Small intestine (tissue), 7 donors: ENCODE measurements around the gene SLC25A28. TPM values are rescaled to one million over a fixed set of nuclear protein-coding genes. Genes with fewer than 3 reads are reported as not detected.
A peak's percentile ranks its signal among the peaks of the same experiment; 100 is the strongest.
"Not testable (repeated sequence)": the region's sequence is repeated elsewhere in the genome, so short reads cannot be mapped to it uniquely, and the experiment has no call there.

Experiments used
- DNase-seq, 2 donors: peaks; one replicate each; pipeline versions ENCODE4 v3.0.0 to v3.0.0-alpha.2; 2013
- FAIRE-seq: peaks from 2 replicates; lab custom pipeline; 2012; peaks lifted over from hg19 to GRCh38; lab: Jason Lieb, UNC
- H3K27ac ChIP-seq, 3 donors: one replicate each; pipeline ENCODE4 v1.5.1; 2013; ENCODE audit warnings: low read length in 2 of 3, mild to moderate bottlenecking in 2 of 3, control low read depth in 1 of 3, inconsistent platforms in 1 of 3, low read depth in 1 of 3, moderate library complexity in 1 of 3
- H3K27me3 ChIP-seq, 3 donors: one replicate each; pipeline ENCODE4 v1.6.1; 2013; ENCODE audit warnings: low read length in 3 of 3, inconsistent platforms in 1 of 3; ENCODE audit not compliant: control insufficient read depth in 3 of 3, insufficient read depth in 3 of 3
- H3K36me3 ChIP-seq, 3 donors: one replicate each; pipeline ENCODE4 v1.6.1; 2013; ENCODE audit warnings: low read length in 3 of 3, inconsistent platforms in 1 of 3, low read depth in 1 of 3, mild to moderate bottlenecking in 1 of 3, moderate library complexity in 1 of 3; ENCODE audit not compliant: control insufficient read depth in 3 of 3, insufficient read depth in 2 of 3
- H3K4me1 ChIP-seq, 3 donors: one replicate each; pipeline ENCODE4 v1.6.1; 2013; ENCODE audit warnings: low read length in 2 of 3, inconsistent platforms in 1 of 3, low read depth in 1 of 3, mild to moderate bottlenecking in 1 of 3, moderate library complexity in 1 of 3; ENCODE audit not compliant: control insufficient read depth in 3 of 3, insufficient read depth in 2 of 3
- H3K4me3 ChIP-seq, 3 donors: one replicate each; pipeline ENCODE4 v1.5.1; 2013; ENCODE audit warnings: low read length in 3 of 3, control low read depth in 1 of 3, inconsistent platforms in 1 of 3, low read depth in 1 of 3, mild to moderate bottlenecking in 1 of 3, moderate library complexity in 1 of 3
- H3K9me3 ChIP-seq, 2 donors: one replicate each; pipeline ENCODE4 v1.6.1; 2013; ENCODE audit warnings: low read depth in 1 of 2, low read length in 1 of 2; ENCODE audit not compliant: control insufficient read depth in 2 of 2, insufficient read depth in 1 of 2
- WGBS, 3 donors: extraction: QIAGEN DNeasy Blood & Tissue Kit; methylation state at CpG; one replicate each; pipeline ENCODE4 v1.1.7; 2013; 5-methylcytosine and 5-hydroxymethylcytosine counted together
- polyA plus RNA-seq, 4 donors: library from polyadenylated mRNA; stranded (reverse) in 3 of 4; unstranded in 1 of 4; fragments of 200-250 nt in 3 of 4; fragments of 120-200 nt in 1 of 4; gene quantifications; one replicate each; pipeline versions ENCODE4 v1.2.1 to v1.2.3, GENCODE V29; 2013
- donor health status: healthy with polysubstance abuse.
- donor health status: control.
- donor health status: control.
- donor health status: Bipolar disorder and iron deficiency.
- donor health status: healthy.

The SLC25A28 gene
- polyA plus RNA-seq, 4 donors, result 31.1 to 46.1 (median 39.1) TPM

DNA sequence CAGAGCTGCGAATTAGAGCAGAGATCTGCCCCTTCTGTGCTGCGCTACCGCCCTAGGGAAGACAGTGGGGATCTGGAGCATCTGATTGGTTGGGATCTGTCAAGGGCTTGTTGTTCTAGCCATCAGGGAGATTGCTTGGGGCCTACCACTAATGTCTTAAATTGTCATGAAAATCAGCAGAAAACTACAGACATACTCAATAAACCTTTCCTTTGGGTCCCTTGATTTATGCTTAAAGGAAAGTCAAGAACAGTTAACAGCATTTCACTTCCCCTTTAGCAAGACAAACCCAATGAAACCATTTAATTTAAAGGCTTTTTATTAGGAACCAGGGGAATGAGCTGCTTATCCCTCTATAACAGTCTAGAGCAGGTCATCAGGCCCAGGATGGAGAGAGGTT, 10.0 kb downstream of the SLC25A28 start:
- no peak for FAIRE-seq

DNA sequence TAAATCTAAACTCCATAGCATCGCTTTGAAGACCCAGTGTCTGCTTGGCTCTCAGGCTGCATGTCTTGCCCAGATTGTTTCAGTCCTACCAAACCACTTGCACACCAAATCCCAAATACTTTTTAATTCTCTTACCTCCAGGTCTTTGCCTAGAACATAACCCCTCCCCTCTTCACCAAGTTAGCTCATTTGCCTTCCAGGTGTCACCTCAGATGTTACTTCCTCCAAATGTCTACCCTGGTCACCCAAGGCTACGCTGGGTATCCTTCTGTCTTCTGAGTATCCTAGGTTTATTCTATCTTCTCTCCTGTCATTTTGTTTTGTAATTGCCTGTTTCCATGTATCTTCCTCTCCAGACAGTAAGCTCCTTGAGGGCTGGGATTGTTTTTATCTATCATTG, 11.1 kb downstream of the SLC25A28 start:
- 96 to 100% (median 96%) methylated on average over 2 of the region's 2 CpGs for WGBS, 3 donors
- no peak overlapping the region for H3K4me3 ChIP-seq
- no peak overlapping the region for H3K27ac ChIP-seq
- FAIRE-seq, result no peak
- peaks cover 0 to 32% (median 2%) of the 10 kb centered on the region in 3 donors for H3K36me3 ChIP-seq
- no peaks in the 10 kb centered on the region for H3K9me3 ChIP-seq
- DNase-seq, result no peak
- H3K27me3 ChIP-seq, result no peaks in the 10 kb centered on the region
- H3K4me1 ChIP-seq, result no peaks in the 10 kb centered on the region

More for the DNA sequence above, 10.0 kb downstream of the SLC25A28 start:
- Histone ChIP-seq H3K27ac (no peak overlapping the region), H3K36me3 (peaks cover 0 to 32% (median 2%) of the 10 kb centered on the region in 3 donors), H3K9me3 (no peaks in the 10 kb centered on the region), H3K4me1 (no peaks in the 10 kb centered on the region), H3K4me3 (no peak overlapping the region), H3K27me3 (no peaks in the 10 kb centered on the region)
- WGBS, 3 donors, result 88 to 97% (median 90%) methylated on average over 3 of the region's 3 CpGs
- DNase-seq, result no peak

DNA sequence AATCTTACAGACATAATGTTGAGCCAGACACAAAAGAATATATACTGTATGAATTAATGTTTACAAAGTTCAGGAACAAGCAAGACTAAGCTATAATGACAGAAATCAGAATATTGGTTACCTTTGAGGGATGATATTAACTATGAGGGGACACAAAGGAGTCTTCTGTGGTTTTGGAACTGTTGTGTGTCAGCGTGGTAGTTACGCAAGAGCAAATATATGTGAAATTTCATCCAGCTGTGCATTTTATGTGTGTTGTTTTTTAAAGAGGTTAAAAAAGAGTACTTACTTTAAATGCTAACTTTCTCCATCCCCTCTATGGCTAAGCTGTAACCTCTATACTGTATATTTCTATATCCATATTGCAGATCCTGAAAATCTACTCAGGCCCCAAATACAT, 14.9 kb downstream of the SLC25A28 start:
- peaks cover 0 to 2% of the 10 kb centered on the region in 2 donors for H3K9me3 ChIP-seq
- no peak for DNase-seq
- WGBS, 3 donors, result 72 to 87% (median 83%) methylated on average over 2 of the region's 2 CpGs
- peaks cover 0 to 5% (median 0%) of the 10 kb centered on the region in 3 donors for H3K36me3 ChIP-seq
- H3K4me1 ChIP-seq, result no peaks in the 10 kb centered on the region
- no peak for FAIRE-seq
- no peaks in the 10 kb centered on the region for H3K27me3 ChIP-seq
- no peak overlapping the region for H3K4me3 ChIP-seq
- H3K27ac ChIP-seq, result no peak overlapping the region

DNA sequence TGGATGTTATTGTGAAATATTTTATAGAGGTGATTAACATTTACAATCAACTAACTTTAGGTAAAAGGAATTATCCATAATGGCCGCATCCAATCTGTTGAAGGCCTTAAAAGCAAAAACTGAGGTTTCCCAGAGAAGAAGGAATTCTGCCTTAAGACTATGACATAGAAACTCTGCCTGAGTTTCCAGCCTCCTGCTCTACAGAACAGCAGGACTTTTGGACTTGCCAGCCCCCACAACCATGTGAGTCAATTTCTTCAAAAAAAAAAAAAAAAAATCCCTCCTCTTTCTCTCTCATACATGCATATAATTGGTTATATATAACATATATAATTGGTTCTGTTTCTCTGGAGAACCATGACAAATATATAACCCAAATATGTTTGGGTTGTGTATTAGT, 15.4 kb downstream of the SLC25A28 start:
- peaks cover 0 to 2% (median 0%) of the 10 kb centered on the region in 3 donors for H3K36me3 ChIP-seq
- no peak overlapping the region for H3K27ac ChIP-seq
- no peak for DNase-seq
- no peaks in the 10 kb centered on the region for H3K27me3 ChIP-seq
- FAIRE-seq, result no peak
- peaks cover 0 to 2% of the 10 kb centered on the region in 2 donors for H3K9me3 ChIP-seq
- H3K4me1 ChIP-seq, result no peaks in the 10 kb centered on the region
- no peak overlapping the region for H3K4me3 ChIP-seq
- WGBS, 3 donors, result 62 to 96% (median 95%) methylated on average over 1 of the region's 1 CpG

DNA sequence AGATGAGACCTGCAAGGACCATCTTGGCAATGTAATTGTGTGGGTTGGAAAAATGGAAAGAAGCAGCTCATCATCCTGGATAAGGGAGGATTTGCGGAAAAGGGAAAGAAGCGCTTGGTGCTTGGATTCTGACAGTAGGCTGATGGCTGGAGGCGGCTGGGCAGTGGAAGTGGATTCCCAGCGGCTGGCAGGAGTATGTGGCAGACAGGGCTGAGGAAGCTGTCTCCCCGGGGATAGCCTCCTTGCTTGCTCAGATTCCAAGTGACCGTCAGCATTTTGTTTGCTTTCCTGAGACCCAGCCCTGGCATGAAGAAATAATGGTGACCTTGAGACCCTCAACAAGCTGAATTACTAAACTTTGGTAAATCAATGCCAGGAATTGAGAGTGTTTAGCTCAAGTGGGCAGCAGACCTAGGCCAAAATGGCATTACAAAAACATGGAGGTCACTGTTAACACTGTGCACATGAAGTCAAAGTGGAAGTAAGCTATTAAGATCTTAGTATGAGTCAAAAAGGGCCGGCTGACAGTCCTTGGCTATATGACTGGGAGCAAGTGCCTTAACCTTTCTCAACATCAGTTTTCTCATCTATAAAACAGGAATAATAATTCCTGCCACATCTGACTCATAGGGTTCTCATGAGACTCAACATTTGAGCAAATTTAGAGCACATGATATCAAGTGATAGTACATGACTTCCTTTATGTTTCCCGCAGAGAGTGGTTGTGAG, 21.3 kb downstream of the SLC25A28 start:
- FAIRE-seq (no peak), DNase-seq (no peak)
- Histone ChIP-seq H3K27me3 (no peaks in the 10 kb centered on the region), H3K36me3 (no peaks in the 10 kb centered on the region), H3K9me3 (peaks cover 0 to 2% of the 10 kb centered on the region in 2 donors), H3K4me3 (no peak overlapping the region), H3K27ac (no peak overlapping the region), H3K4me1 (peaks cover 0 to 4% (median 2%) of the 10 kb centered on the region in 3 donors)
- WGBS, 3 donors, result 72 to 77% (median 74%) methylated on average over 8 of the region's 8 CpGs

DNA sequence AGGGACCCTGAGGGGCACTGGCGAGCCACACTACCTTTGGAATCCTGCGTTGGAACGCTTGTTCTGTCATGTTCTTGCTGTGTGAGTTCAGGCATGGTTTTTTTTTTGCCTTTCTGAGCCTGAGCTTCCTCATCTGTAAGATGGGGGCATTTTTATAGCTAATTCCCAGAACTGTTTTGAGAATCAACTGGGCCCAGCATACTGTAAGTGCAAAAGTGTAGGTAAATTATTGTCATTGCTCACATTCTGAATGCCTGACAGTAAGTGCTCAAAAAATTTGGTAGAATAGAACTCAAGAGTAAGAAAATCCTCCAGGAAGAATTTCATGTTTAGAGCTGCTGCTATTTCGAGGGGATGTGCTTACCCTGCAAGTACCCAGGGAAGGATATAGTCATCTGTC, 22.2 kb downstream of the SLC25A28 start:
- Histone ChIP-seq H3K4me3 (no peak overlapping the region), H3K27me3 (no peaks in the 10 kb centered on the region), H3K27ac (no peak overlapping the region), H3K4me1 (peaks cover 2 to 6% (median 4%) of the 10 kb centered on the region in 3 donors), H3K9me3 (no peaks in the 10 kb centered on the region), H3K36me3 (no peaks in the 10 kb centered on the region)
- 86 to 90% (median 89%) methylated on average over 4 of the region's 4 CpGs for WGBS, 3 donors
- no peak for FAIRE-seq
- no peak for DNase-seq

DNA sequence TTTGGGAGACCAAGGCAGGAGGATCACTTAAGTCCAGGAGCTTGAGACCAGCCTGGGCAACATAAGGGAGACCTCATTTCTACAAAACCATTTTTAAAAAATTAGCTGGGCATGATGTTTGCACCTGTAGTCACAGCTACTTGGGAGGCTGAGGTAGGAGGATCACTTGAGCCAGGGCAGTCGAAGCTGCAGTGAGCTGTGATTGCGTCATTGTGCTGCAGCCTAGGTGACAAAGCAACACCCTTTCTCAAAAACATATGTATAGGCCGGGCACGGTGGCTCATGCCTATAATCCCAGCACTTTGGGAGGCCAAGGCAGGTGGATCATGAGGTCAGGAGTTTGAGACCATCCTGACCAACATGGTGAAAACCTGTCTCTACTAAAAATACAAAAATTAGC, 23.5 kb downstream of the SLC25A28 start:
- not testable (repeated sequence) for H3K36me3 ChIP-seq, H3K9me3 ChIP-seq, DNase-seq, H3K4me1 ChIP-seq, H3K4me3 ChIP-seq, H3K27me3 ChIP-seq, FAIRE-seq, H3K27ac ChIP-seq
- 81 to 91% (median 87%) methylated on average over 4 of the region's 4 CpGs for WGBS, 3 donors

DNA sequence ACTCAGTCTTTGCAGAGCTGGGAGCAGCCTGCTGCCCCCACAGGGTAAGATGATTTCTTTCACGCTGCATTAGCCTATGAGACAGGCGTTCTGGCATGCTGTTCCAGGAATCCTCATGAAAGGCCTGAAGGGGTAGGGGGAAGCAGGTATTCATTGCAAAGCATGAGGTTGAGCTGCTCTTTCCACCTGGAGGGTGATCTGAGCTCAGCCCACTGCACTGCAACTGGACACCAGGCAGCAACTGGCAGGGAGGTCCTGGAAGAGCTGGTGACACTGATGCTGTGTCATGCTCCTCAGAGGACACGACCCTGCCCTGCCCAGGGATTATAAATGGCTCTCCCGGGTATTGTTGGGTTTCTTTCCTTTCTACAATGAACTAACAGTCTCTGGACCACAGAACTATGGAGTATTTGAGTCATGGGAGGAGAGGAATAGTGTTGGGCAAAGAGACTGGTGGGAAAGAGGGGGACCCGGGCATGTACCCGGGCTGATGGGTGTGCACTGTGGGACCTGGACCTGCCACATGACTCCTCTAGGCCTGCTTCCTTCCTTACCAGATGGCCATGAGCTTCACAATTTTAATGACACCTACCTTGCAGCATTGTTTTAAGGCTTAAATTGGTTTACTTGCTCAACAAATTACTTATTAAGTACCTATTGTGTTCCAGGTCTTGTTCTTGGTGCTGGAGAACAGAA, 24.3 kb downstream of the SLC25A28 start:
- Histone ChIP-seq H3K4me1 (peaks cover 2 to 8% (median 4%) of the 10 kb centered on the region in 3 donors), H3K36me3 (no peaks in the 10 kb centered on the region), H3K27me3 (no peaks in the 10 kb centered on the region), H3K9me3 (no peaks in the 10 kb centered on the region), H3K27ac (peak overlapping the region in 1 of 3 donors; percentile 64), H3K4me3 (no peak overlapping the region)
- DNase-seq, result peak; percentile 24 to 27
- 59 to 70% (median 62%) methylated on average over 6 of the region's 6 CpGs for WGBS, 3 donors
- FAIRE-seq, result no peak
